Lung (tissue), 12 donors: ENCODE results near the gene ATG2B. TPM values are rescaled to one million over a fixed set of nuclear protein-coding genes. Genes with fewer than 3 reads are reported as not detected.
A peak's percentile ranks its signal among the peaks of the same experiment; 100 is the strongest.

Experiments
- ATAC-seq: fragments of 200-7000 bp; cut with Tn5 transposase; one replicate; pipeline ENCODE4 v1.9.1; 2020; ENCODE audit warnings: moderate number of reproducible peaks; ENCODE audit not compliant: insufficient read depth, low FRiP score
- DNase-seq, 3 donors: peaks; one replicate each; pipeline ENCODE4 v3.0.0-alpha.2; 2013 to 2017
- H3K27ac ChIP-seq, 2 donors: one replicate each; pipeline ENCODE4 v1.5.1; 2013; ENCODE audit warnings: mild to moderate bottlenecking in 2 of 2, moderate library complexity in 2 of 2, control low read depth in 1 of 2, inconsistent platforms in 1 of 2, low read depth in 1 of 2, low read length in 1 of 2
- H3K27me3 ChIP-seq, 3 donors: one replicate each; pipeline ENCODE4 v1.5.1; 2013; ENCODE audit warnings: low read length in 2 of 3; ENCODE audit not compliant: control insufficient read depth in 3 of 3, insufficient read depth in 3 of 3
- H3K36me3 ChIP-seq, 4 donors: one replicate each; pipeline ENCODE4 v1.5.1; 2013; ENCODE audit warnings: low read length in 4 of 4, mild to moderate bottlenecking in 1 of 4, moderate library complexity in 1 of 4; ENCODE audit not compliant: control insufficient read depth in 4 of 4, insufficient read depth in 4 of 4
- H3K4me1 ChIP-seq, 5 donors: one replicate each; pipeline ENCODE4 v1.5.1; 2013; ENCODE audit warnings: low read length in 5 of 5, mild to moderate bottlenecking in 2 of 5, moderate library complexity in 1 of 5; ENCODE audit not compliant: control insufficient read depth in 5 of 5, insufficient read depth in 5 of 5
- H3K4me3 ChIP-seq: one replicate; pipeline ENCODE4 v1.5.1; 2013; ENCODE audit warnings: mild to moderate bottlenecking, control low read depth, moderate library complexity
- H3K9ac ChIP-seq, 2 donors: one replicate each; pipeline ENCODE4 v1.5.1; 2013; ENCODE audit warnings: low read length in 2 of 2, control low read depth in 1 of 2; ENCODE audit not compliant: insufficient read depth in 1 of 2
- H3K9me3 ChIP-seq, 4 donors: one replicate each; pipeline ENCODE4 v1.5.1; 2013; ENCODE audit warnings: low read length in 3 of 4, mild to moderate bottlenecking in 1 of 4, moderate library complexity in 1 of 4; ENCODE audit not compliant: control insufficient read depth in 4 of 4, insufficient read depth in 3 of 4
- CTCF ChIP-seq: IDR thresholded peaks from 2 replicates; pipeline ENCODE4 v1.5.1; 2012; ENCODE audit warnings: mild to moderate bottlenecking; ENCODE audit errors: control extremely low read depth, extremely low read depth
- WGBS, 2 donors: extraction: QIAGEN DNeasy Blood & Tissue Kit; methylation state at CpG; one replicate each; pipeline ENCODE4 v1.1.7; 2013; 5-methylcytosine and 5-hydroxymethylcytosine counted together
- polyA plus RNA-seq, 2 donors: library from polyadenylated mRNA; stranded (reverse); fragments of 200-250 nt; gene quantifications; one replicate each; pipeline ENCODE4 v1.2.1, GENCODE V29; 2013
- total RNA-seq, 2 donors: library from RNA; depleted of rRNA in 1 of 2; stranded (reverse); fragments of >200 nt in 1 of 2; gene quantifications; one replicate each; pipeline ENCODE4 v1.2.1, GENCODE V29; 2014 to 2021
- donor health status: control.
- donor health status: control.
- donor health status: Bipolar disorder and iron deficiency.
- donor health status: healthy.
- donor health status: DM: yes; HTN: yes; CAD: no.

Gene ATG2B
- total and polyA plus RNA-seq, 4 donors: 3.6 to 64.3 (median 13.2) TPM

GRCh38 chr14:96269359-96269710 lies 93.8 kb downstream of the ATG2B start:
- H3K4me3 ChIP-seq: no peak overlapping the region
- TF ChIP-seq CTCF: no peak
- H3K36me3 ChIP-seq: no peaks in the 10 kb centered on the region
- peak; percentile 6 for ATAC-seq
- no peak overlapping the region for H3K27ac ChIP-seq
- H3K9ac ChIP-seq: no peak overlapping the region
- 90 to 95% methylated on average over 10 of the region's 10 CpGs for WGBS, 2 donors
- no peak for DNase-seq
- H3K4me1 ChIP-seq: peaks cover 0 to 18% (median 3%) of the 10 kb centered on the region in 5 donors
- peaks cover 0 to 9% (median 0%) of the 10 kb centered on the region in 4 donors for H3K9me3 ChIP-seq
- H3K27me3 ChIP-seq: no peaks in the 10 kb centered on the region

- ATAC-seq: peak; percentile 80
- no peaks in the 10 kb centered on the region for H3K27me3 ChIP-seq
- H3K9me3 ChIP-seq: peaks cover 0 to 9% (median 0%) of the 10 kb centered on the region in 4 donors
- no peaks in the 10 kb centered on the region for H3K36me3 ChIP-seq
- no peak overlapping the region for H3K4me3 ChIP-seq
- no peak overlapping the region for H3K27ac ChIP-seq
- no peak for TF ChIP-seq CTCF
- no peak overlapping the region for H3K9ac ChIP-seq
- 80 to 89% methylated on average over 22 of the region's 22 CpGs for WGBS, 2 donors
- peak in 1 of 3 donors; percentile 26 for DNase-seq
- peaks cover 0 to 15% (median 3%) of the 10 kb centered on the region in 5 donors for H3K4me1 ChIP-seq
Measured at GRCh38 chr14:96268431-96269358, 94.4 kb downstream of the ATG2B start.

- Histone ChIP-seq H3K27me3 (no peaks in the 10 kb centered on the region), H3K27ac (no peak overlapping the region), H3K4me1 (peaks cover 0 to 19% (median 5%) of the 10 kb centered on the region in 5 donors), H3K9me3 (peaks cover 0 to 7% (median 0%) of the 10 kb centered on the region in 4 donors), H3K9ac (no peak overlapping the region), H3K4me3 (no peak overlapping the region), H3K36me3 (no peaks in the 10 kb centered on the region)
- DNase-seq: no peak
- TF ChIP-seq CTCF: no peak
- no peak for ATAC-seq
- 96 to 99% methylated on average over 5 of the region's 5 CpGs for WGBS, 2 donors
Measured at GRCh38 chr14:96267916-96268315, 95.2 kb downstream of the ATG2B start.
